DOHH2 (cell line): ENCODE results near the gene NRSN2.

Experiments
- CTCF ChIP-seq: fragments of 200-600 bp; sonication (generic); IDR thresholded peaks from one replicate; pipeline ENCODE4 v1.5.1; 2014; ENCODE audit warnings: antibody characterized with exemption, mild to moderate bottlenecking, low read depth, low read length; ENCODE audit not compliant: poor library complexity, severe bottlenecking
- EZH2phosphoT487 ChIP-seq: fragments of 200-600 bp; sonication (generic); IDR thresholded peaks from 2 replicates; pipeline ENCODE4 v1.6.1; 2017; ENCODE audit warnings: borderline replicate concordance, mild to moderate bottlenecking, antibody characterized with exemption, low read length, moderate library complexity, mixed read lengths

- TF ChIP-seq CTCF (no peak), EZH2phosphoT487 (no peak)
Measured at GRCh38 chr20:404088-404487, 57.2 kb downstream of the NRSN2 start.
